ENCODE data around the gene GABRB2.

DNA sequence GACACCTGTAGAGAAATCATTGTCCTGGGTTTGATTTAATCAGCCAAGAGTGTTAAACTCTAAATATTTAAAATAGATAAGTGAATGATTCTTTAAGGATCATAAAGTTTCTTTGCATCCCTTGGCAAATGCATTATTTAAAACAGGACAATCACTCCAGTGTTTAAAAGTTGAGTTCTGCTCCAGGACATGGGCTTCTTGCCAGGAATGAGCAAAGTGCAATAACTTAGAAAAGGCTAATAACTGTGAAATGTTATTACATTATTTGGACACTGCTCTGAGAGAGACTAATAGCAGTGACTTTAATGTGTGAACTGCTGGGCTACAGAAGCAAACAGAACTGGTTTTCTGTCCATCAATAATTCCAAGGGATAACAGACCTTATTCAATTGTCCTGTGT is 283.3 kb downstream of the GABRB2 start:
- TF ChIP-seq MAX (IDR thresholded peaks at IDR 0.05) (no peak), RAD21 (IDR thresholded peaks at IDR 0.05; ENCODE audit: low read depth) (no peak), NFIC (IDR thresholded peaks at IDR 0.05) (no peak), EP300 (IDR thresholded peaks at IDR 0.05; ENCODE audit: borderline replicate concordance) (no peak), YY1 (IDR thresholded peaks at IDR 0.05; ENCODE audit: low read depth) (no peak), REST (IDR thresholded peaks at IDR 0.05; ENCODE audit: low read depth) (no peak), CREB1 (IDR thresholded peaks at IDR 0.05; ENCODE audit: low read depth) (no peak), TAF1 (IDR thresholded peaks at IDR 0.05; ENCODE audit: low read depth) (no peak), ZBTB7A (IDR thresholded peaks at IDR 0.05; ENCODE audit: low read depth) (no peak), CEBPB (IDR thresholded peaks at IDR 0.05) (no peak), FOXM1 (IDR thresholded peaks at IDR 0.05; ENCODE audit: borderline replicate concordance, low read depth) (no peak), TEAD4 (IDR thresholded peaks at IDR 0.05) (no peak), EGR1 (IDR thresholded peaks at IDR 0.05) (no peak)
